ENCODE results near the gene HGFAC. TPM values are rescaled to one million over a fixed set of nuclear protein-coding genes. Genes with fewer than 3 reads are reported as not detected.

The HGFAC gene
- total RNA-seq, 3 donors from 2014 or later: 0.95 TPM; not detected in 2

GRCh38 chr4:3438847-3439180, 3.0 kb upstream of the HGFAC start:
- H3K9me3 ChIP-seq: no peaks in the 10 kb centered on the region
- TF ChIP-seq CTCF (IDR thresholded peaks at IDR 0.05): no peak
- H3K4me1 ChIP-seq (ENCODE audit: low read depth): no peaks in the 10 kb centered on the region
- no peak for ATAC-seq
- no peak overlapping the region for H3K4me3 ChIP-seq
- H3K36me3 ChIP-seq (ENCODE audit: low read depth): no peaks in the 10 kb centered on the region
- DNase-seq: peak in 1 of 3 donors; percentile 19
- intact Hi-C loops (cut with DNase I, micrococcal nuclease): no loop called here

- TF ChIP-seq CTCF (IDR thresholded peaks at IDR 0.05): no peak
- Histone ChIP-seq H3K36me3 (ENCODE audit: low read depth) (no peaks in the 10 kb centered on the region), H3K4me1 (ENCODE audit: low read depth) (no peaks in the 10 kb centered on the region), H3K4me3 (no peak overlapping the region), H3K9me3 (no peaks in the 10 kb centered on the region)
- peak in 2 of 3 donors; percentile 18 to 50 for DNase-seq
- ATAC-seq: no peak
- intact Hi-C loops (cut with DNase I, micrococcal nuclease): no loop called here
These were observed 2.4 kb upstream of the HGFAC start for GRCh38 chr4:3439391-3439790.

- ATAC-seq: no peak
These were observed 1.8 kb upstream of the HGFAC start for GRCh38 chr4:3440011-3440410.

GRCh38 chr4:3440979-3441500, 728 bp upstream of the HGFAC start:
- H3K4me1 ChIP-seq (ENCODE audit: low read depth): no peaks in the 10 kb centered on the region
- no peaks in the 10 kb centered on the region for H3K9me3 ChIP-seq
- ATAC-seq: no peak
- no peak overlapping the region for H3K4me3 ChIP-seq
- DNase-seq: peak in 2 of 3 donors; percentile 25 to 48
- intact Hi-C loops (cut with DNase I, micrococcal nuclease): loop anchor here in 1 of 2 donors (5.0 kb wide), 1 partner anchor 94 kb away; no protein-coding TSS in a partner anchor
- TF ChIP-seq CTCF (IDR thresholded peaks at IDR 0.05): no peak
- H3K36me3 ChIP-seq (ENCODE audit: low read depth): no peaks in the 10 kb centered on the region

More at GRCh38 chr4:3440011-3440410, 1.8 kb upstream of the HGFAC start:
- TF ChIP-seq CTCF (IDR thresholded peaks at IDR 0.05): no peak
- Histone ChIP-seq H3K9me3 (no peaks in the 10 kb centered on the region), H3K4me1 (ENCODE audit: low read depth) (no peaks in the 10 kb centered on the region), H3K4me3 (no peak overlapping the region), H3K36me3 (ENCODE audit: low read depth) (no peaks in the 10 kb centered on the region)
- intact Hi-C loops (cut with DNase I, micrococcal nuclease): loop anchor here in 1 of 2 donors (5.0 kb wide), 1 partner anchor 93 kb away; no protein-coding TSS in a partner anchor
- DNase-seq: peak in 1 of 3 donors; percentile 16

- no peak overlapping the region for H3K4me3 ChIP-seq
- intact Hi-C loops (cut with DNase I, micrococcal nuclease): loop anchor here in 1 of 2 donors (5.0 kb wide), 1 partner anchor 95 kb away; no protein-coding TSS in a partner anchor
- ATAC-seq: no peak
- TF ChIP-seq CTCF (IDR thresholded peaks at IDR 0.05): no peak
- no peaks in the 10 kb centered on the region for H3K9me3 ChIP-seq
- no peaks in the 10 kb centered on the region for H3K36me3 ChIP-seq (ENCODE audit: low read depth)
- peak in 1 of 3 donors; percentile 20 for DNase-seq
- no peaks in the 10 kb centered on the region for H3K4me1 ChIP-seq (ENCODE audit: low read depth)
These were observed 741 bp downstream of the HGFAC start for GRCh38 chr4:3442460-3442958.
